UCSD-AML1 (cell line): ENCODE data around the gene PFDN1.

Source experiments
- DNase-seq: peaks from one replicate; lab custom pipeline; 2025; ENCODE audit not compliant: unreplicated experiment; lab: John Stamatoyannopoulos, UW

Gene PFDN1

GRCh38 chr5:140298183-140298601, 4.7 kb downstream of the PFDN1 start:
- DNase-seq: no peak

- no peak for DNase-seq
Measured at GRCh38 chr5:140297283-140297682, 5.6 kb downstream of the PFDN1 start.

GRCh38 chr5:140296289-140296688, 6.6 kb downstream of the PFDN1 start:
- no peak for DNase-seq

GRCh38 chr5:140295414-140295813, 7.5 kb downstream of the PFDN1 start:
- no peak for DNase-seq

- no peak for DNase-seq
Measured at GRCh38 chr5:140294753-140295152, 8.1 kb downstream of the PFDN1 start.

GRCh38 chr5:140293849-140294100, 9.1 kb downstream of the PFDN1 start:
- no peak for DNase-seq

GRCh38 chr5:140293091-140293848, 9.6 kb downstream of the PFDN1 start:
- no peak for DNase-seq

GRCh38 chr5:140292212-140293036, 10.5 kb downstream of the PFDN1 start:
- no peak for DNase-seq

GRCh38 chr5:140287801-140288521, 14.9 kb downstream of the PFDN1 start:
- no peak for DNase-seq

- no peak for DNase-seq
Measured at GRCh38 chr5:140286424-140286823, 16.5 kb downstream of the PFDN1 start.

GRCh38 chr5:140284013-140284412, 18.9 kb downstream of the PFDN1 start:
- DNase-seq: no peak

GRCh38 chr5:140282266-140282665, 20.6 kb downstream of the PFDN1 start:
- DNase-seq: no peak

- no peak for DNase-seq
Measured at GRCh38 chr5:140275837-140276236, 27.1 kb downstream of the PFDN1 start.

- peak; percentile 20 for DNase-seq
Measured at GRCh38 chr5:140273401-140273877, 29.5 kb downstream of the PFDN1 start.

- no peak for DNase-seq
Measured at GRCh38 chr5:140270008-140270407, 32.9 kb downstream of the PFDN1 start.

GRCh38 chr5:140267559-140268018, 35.3 kb downstream of the PFDN1 start:
- no peak for DNase-seq

GRCh38 chr5:140267201-140267540, 35.7 kb downstream of the PFDN1 start:
- no peak for DNase-seq

GRCh38 chr5:140266471-140267200, 36.3 kb downstream of the PFDN1 start:
- DNase-seq: no peak

- no peak for DNase-seq
Measured at GRCh38 chr5:140265845-140266244, 37.1 kb downstream of the PFDN1 start.

GRCh38 chr5:140262839-140263238, 40.1 kb downstream of the PFDN1 start:
- DNase-seq: no peak

- no peak for DNase-seq
Measured at GRCh38 chr5:140262221-140262620, 40.7 kb downstream of the PFDN1 start.
